ENCODE results near the gene COG5.
A peak's percentile ranks its signal among the peaks of the same experiment; 100 is the strongest.
"Not testable (repeated sequence)": the region's sequence is repeated elsewhere in the genome, so short reads cannot be mapped to it uniquely, and the experiment has no call there.

Gene COG5

DNA sequence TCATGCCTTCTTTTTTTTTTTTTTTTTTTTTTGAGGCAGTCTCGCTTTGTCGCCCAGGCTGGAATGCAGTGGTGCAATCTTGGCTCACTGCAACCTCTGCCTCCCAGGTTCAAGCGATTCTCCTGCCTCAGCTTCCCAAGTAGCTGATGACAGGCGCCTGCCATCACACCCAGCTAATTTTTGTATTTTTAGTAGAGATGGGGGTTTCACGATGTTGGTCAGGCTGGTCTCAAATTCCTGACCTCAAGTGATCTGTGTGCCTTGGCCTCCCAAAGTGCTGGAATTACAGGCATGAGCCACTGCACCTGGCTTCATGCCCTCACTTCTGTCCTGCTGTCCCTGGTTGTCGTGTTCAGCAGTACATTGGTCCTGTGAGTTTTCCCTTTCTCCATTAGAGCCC, 342.9 kb downstream of the COG5 start:
- not testable (repeated sequence) for DNase-seq (ENCODE audit: low read depth)

DNA sequence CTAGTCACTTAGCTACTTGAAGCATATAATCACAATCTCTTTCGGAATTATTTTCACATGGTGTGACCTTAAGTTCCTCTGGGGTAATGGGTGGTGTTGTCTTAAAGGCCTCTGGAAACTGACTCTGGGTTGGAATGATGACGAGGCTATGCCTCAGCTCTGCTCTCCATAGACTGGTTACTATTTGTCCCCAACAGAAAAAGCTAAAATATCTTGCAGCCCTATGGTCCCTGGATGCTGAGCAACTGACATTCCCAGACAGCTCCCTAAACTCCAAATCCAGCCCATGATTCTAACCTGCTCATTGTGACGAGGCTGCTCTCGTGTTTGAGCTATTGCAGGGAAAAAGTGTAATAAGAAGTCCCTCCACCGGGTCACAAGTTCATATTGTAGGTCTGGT, 343.4 kb downstream of the COG5 start:
- DNase-seq (ENCODE audit: low read depth), result no peak

DNA sequence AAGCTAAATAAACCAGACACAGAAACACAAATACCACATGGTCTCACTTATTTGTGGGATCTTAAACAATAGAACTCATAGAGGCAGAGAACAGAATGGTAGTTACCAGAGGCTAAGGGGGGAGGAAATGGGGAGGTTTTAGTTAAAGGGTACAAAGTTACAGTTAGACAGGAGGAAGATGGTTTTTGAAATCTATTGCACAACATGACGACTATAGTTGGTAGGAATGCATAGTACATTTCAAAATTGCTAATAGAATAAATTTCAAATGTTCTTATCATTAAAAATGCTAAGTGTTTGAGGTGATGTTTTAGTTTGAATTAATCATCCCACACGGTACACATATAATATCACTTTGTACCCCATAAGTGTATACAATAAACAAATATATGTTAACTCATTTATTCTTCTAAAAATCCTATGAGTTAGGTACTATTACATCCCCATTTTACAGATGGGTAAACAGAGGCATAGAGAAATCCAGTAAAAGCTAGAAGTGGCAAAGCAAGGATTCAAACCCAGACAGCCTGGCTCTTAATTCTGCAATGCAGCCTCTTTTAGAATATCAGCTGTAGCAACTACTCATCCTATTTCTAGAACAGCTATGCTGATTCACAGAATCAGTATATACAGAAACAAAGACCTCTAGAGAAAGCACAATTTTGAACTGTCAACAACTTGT, 344.0 kb downstream of the COG5 start:
- DNase-seq (ENCODE audit: low read depth), result no peak

DNA sequence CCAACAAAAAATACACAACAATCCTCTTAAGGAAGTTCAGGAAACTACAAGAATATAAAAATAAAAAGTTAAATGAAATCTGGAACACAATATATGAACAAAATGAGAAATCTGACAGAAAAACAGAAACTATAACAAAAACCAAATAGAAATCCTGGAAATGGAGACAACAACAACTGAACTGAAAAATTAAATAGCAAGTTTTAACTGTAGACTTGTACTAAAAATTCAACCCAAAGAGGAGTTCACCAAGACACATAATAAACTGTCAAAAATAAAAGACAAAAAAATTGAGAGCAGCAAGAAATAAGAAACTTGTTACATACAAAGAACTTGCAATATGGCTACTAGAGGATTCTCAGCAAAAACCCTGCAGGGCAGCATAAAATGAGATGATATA, 349.8 kb downstream of the COG5 start:
- DNase-seq (ENCODE audit: low read depth), result no peak

DNA sequence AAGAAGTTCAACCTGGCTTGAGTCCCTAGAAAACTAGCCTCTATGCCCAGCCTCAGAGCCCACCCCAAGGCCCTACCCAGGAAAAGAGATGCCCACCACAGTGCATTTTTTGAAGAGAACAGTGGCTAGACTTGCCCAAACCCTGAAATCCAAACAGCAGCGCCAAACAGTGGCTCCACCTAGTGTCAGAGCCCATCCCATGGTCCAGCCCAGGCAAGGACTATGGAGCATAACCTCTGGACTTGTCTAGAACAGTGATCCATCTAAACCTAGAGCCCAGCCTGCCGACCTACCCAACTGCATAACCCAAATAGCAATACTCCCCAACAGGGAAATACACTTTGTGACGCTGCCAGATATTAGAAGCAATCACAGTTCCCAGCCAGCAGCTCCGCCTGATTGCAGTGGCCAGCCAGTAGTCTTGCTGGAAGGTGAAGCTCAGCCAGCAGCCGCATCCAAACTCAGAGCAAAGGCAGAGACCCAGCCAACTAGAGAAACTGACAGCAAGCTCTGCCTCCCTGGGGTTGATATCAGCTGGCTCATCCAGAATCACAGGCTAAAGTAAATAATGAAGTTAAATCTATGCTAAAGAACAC, 350.4 kb downstream of the COG5 start:
- DNase-seq (ENCODE audit: low read depth), result no peak

DNA sequence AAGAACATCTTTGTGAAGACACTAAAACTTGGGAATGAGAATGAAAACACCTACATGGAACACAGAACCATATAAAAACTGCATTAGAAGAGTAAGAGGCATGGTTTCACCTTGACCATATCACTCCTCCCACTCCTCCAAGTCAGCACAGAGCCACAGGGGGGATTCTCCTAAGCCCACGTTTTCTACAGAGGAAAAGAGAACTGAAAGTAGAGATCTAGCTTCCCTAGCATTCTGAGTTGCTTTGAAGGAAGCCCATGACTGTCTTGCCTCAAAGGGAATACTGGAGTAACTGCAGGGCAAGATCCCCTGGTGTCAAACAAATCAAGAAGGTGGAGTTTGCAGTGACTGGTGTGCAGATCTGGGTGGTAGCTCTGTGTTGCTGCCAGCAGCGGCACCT, 351.0 kb downstream of the COG5 start:
- DNase-seq (ENCODE audit: low read depth), result no peak

DNA sequence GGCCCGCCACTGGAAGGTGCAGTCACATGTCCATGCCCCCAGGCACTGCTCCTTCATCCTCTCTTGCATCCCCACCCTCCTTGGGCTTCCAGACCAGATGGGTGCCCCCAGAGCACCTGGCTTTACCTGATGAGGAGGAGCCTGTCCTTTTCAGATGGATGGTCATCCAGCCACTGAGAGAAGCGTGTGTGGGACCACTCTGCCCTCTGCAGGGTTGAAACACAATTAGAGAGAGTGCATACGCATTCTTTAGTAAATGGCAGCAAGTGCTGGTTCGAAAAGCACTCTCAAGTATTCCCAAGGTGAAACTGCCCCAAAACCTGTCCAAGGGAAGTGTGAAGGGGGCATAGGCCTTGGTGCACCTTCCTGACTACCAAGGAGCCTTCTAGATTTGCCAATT, 353.3 kb downstream of the COG5 start:
- no peak for DNase-seq (ENCODE audit: low read depth)

DNA sequence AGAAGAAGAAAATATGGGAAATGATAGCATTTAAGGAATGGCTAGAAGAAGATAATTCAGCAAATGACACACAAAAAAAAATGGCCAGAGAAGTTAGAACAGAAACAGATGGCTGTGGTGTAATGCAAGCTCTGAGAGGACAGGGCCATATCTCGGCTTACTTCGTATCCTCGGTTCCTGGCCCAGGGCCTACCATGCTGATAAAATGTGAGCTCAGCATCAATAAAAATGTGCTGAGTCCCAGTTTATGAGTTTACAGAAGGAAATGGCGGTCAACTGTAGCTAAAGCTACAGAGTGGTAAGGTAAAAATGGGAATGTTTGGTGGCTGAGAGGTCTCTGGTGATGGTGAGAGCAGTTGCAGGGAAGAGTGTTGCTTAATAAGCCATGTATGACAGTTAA, 354.2 kb downstream of the COG5 start:
- DNase-seq (ENCODE audit: low read depth), result no peak

DNA sequence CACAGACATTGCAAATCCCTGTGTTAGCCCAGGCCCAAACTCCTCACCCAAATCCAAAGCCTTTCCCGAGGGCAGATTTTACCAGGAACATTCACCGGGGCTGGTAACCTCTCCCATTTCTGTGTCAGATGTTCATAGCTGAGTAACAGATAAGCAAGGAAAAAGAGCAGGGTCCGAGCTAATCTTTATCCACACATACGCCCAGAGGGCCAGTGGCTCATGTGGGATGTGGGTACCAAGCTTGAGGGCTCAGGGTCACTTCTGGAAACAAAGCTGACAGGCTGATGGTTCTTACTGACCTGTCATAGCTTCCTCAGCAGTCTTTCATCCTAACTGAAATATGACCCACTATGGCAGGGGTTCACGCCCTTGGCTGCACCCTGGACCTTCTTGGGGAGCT, 355.2 kb downstream of the COG5 start:
- DNase-seq (ENCODE audit: low read depth), result no peak

DNA sequence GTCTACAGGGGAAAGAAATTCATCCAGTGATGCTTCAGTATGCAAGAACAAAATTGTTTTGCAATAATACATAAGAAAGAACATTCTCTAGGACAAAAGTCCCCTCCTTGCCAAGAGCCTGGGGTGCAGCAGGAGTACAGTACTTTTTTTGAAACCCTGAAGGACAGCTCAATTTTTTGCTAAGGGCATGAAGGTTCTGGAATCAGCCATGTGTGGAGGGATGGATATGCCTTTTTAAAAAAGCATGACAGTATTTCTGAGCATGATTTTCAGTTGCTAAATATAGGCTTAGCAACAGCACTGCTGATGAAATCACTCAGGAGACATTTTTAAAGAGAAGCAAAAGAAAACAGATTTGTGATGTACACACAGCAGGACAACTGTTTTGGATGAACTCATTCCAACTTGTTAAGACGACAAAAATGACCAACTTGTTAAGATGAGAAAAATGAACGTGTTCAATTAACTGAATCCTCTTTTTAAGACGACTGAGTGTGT, 355.6 kb downstream of the COG5 start:
- no peak for DNase-seq (ENCODE audit: low read depth)

DNA sequence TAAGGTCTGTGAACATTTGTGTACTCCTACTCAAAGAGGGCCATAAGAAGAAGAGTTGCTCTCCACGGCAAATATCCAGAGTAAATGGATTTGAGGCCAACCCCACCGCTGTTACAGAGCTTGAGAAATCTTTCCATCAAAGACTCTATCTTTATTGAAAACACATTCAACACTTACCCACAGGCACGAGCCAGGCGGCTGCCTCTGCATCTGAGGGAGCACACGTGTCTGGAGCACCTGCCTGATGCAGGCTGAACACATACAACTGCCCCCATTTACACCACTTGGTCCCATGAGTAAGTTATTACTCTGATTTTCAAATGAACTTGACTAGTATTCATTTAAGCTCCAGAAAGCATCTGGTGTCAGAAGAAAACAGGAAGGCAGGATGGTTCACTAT, 356.3 kb downstream of the COG5 start:
- no peak for DNase-seq (ENCODE audit: low read depth)

DNA sequence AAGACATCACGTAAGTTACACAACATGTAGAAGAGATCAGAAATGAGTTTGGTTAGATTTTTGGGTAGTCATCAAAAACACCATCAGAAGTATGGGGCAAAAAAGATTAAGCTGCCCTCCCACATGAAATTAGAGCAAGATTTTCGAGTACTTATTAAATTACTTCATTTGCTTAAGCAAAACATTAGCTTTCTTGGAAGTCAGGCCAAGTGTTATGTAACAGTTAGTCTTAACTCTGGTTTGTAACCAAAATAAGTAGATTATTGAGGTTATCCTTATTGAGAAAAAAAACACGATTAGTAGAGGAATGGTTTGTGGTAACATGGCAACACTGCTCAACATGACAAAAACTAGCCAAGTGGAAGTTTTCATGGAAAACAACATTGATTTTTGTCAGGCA, 357.0 kb downstream of the COG5 start:
- no peak for DNase-seq (ENCODE audit: low read depth)

DNA sequence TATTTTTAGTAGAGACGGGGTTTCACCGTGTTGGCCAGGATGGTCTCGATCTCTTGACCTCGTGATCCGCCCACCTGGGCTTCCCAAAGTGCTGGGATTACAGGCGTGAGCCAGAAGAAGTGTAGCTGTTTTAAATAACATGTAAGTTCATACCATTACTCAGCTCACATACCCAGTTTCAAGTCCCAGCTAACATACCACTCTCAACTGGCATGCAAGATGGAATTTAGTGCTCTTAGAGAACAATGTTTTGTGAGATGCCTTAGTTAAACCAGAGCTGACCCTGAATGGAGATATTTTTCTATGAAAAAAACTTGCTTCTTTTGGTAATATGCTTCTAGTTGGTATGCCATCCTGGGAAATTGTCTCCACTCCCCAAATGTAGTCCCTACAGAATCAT, 357.6 kb downstream of the COG5 start:
- DNase-seq (ENCODE audit: low read depth), result no peak

DNA sequence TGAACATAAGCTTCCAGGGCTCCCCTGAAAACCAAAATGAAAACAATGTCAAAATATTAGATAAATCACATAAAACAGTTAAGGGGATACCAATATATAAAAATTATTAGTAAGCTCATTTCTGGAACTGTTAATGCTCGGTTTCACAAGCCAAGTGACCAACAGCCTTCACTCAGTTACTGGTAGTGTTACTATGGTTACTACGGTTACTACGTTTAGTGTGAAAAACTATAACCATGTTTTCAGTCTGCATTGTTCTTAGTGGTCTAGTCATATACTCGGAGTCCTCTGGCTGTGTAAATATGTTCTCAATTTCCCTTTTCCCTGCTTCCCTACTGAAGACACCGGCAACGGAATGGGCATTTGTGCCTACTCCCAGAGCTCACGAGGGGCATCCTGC, 360.1 kb downstream of the COG5 start:
- DNase-seq (ENCODE audit: low read depth), result no peak

DNA sequence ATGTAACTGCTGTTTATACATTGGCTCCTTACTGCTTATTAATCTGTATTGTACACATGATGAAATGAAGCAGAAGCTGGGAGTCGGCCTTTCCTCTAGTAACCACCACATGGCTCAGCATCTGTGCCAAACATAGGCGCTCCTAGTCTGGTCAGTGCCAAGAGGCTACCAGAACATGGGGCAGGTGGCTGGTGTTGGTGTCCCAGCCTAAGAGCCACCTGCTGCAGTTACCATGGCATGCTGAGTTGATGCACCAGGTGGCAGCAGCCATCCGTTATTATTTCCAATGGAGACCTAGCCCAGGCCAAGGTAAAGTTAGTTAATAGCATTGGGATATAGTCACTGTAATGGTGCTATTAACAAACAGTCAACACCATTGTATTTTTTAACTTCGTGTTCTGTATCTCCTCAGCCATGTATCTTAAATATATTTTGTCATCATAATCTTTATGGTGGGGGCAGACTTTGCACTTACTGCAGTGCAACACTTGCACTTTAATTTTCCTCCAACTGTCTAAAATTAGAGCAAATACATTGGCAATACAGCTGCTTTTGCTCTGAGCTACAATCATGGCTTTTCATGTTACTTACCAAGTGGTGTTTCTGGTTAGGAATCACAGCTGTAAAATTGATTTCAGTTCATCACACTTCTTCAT, 361.8 kb downstream of the COG5 start:
- no peak for DNase-seq (ENCODE audit: low read depth)

DNA sequence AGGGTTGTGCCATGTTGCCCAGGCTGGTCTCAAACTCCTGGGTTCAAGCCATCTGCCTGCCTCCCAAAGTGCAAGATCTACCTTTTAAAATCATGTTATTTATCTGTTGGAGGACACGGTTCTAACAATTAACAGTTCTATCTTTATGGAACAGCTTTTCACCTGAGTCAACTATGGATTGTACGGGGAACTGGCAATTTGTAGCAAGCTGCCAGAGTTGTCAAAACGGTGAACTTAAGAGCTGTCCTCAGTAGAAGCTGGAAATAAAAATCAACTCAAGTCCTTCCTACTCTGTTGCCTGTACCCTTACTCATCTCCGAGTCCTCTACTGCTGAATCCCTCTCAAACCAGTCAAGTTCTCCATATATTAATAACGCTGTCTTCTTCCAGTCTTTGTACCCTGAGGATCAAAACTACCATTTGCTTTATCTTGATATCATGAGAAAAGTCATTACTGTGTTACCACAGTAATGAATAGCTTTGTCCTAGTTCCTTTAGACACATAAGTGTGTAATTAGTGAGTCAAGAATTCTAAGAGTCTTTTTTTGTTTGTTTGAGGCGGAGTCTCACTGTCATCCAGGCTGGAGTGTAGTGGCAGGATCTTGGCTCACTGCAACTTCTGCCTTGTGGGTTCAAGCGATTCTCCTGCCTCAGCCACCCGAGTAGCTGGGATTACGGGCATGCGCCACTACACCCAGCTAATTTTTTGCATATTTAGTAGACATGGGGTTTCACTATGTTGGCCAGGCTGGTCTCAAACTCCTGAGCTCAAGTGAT, 366.7 kb downstream of the COG5 start:
- no peak for DNase-seq (ENCODE audit: low read depth)

DNA sequence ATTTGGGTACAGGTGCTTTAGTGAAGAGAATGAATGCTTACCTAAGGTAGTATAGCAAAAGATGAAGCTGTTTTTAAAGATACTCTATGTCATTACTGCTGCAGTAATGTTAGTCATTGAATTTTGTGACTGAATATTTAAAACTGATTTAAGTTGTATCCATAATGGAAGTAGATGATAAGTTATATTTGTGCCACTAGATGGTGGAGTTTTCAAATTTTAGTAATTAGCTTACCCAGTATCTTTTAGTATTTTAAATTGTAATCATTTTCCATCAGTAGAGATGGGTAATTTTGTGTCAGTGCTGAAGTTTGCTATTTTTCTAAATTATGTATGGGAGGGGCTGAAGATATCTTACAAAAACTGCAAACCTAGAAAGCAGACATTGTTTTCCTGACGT, 369.7 kb downstream of the COG5 start:
- no peak for DNase-seq (ENCODE audit: low read depth)

DNA sequence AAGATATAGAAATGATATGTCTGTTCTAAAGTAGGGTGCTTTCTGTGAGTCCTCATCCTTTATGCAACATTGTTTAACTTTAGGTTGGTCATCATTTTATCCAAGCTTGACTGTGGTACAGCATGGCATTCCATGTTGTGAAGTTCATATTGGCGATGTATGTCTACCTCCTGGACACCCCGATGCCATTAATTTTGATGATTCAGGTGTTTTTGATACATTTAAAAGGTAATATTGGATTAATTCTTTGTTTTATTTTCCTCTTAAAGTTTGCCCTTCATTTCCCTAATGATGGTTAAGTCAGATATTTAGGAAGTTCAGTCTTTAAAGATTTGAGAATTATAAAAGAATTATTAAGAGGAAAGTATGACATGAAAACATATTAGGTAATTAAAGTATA, 373.6 kb downstream of the COG5 start:
- DNase-seq (ENCODE audit: low read depth), result no peak

DNA sequence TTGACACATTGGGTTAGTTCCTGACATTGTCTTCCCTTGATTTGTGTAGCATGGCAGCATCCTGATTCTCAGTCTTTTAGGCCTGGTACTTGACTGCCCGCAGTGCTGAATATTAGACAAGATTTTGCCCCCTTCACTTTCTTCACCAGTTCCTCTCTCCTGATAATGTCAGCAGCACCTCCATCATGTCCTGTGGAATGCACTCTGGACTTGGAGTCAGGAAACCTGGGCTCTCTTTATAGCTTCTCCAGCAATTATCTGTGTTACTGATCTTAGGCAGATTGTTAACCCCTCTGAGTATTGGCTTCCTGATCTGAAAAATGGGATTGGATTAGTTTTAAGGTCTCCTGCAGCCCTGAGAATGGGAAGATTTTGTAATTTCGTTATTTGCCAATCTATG, 375.9 kb downstream of the COG5 start:
- no peak for DNase-seq (ENCODE audit: low read depth)

DNA sequence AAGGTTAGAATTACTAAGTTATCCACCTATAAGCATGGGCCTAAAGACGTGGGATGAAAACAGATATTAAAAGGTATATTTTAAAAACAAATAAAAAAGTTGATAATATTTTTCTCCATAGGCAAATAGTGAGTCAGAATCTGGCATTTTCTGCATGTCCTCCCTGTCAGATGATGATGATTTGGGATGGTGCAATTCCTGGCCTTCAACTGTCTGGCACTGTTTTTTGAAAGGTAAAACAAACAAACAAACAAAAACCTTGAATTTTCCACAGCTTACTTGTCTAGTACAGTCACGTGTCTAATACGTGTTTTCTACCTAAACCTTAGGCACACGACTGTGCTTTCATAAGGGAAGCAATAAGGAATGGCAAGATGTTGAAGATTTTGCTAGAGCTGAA, 377.5 kb downstream of the COG5 start:
- no peak for DNase-seq (ENCODE audit: low read depth)

DNA sequence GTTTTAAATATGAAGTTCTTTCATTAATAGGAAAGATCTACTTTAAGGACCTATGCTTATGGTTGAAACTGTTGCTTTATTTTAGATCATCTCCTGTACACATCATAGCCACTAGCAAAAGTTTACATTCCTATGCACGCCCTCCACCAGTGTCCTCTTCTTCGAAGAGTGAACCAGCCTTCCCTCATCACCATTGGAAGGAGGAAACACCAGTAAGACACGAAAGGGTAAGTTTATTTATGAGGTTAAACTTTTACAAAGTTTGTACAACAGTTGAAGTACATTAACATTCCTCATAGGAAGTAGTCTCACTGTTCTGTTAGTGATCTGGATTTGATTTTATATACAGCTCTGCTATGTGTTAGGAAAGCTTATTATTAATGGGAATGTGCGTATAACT, 378.0 kb downstream of the COG5 start:
- DNase-seq (ENCODE audit: low read depth), result no peak

DNA sequence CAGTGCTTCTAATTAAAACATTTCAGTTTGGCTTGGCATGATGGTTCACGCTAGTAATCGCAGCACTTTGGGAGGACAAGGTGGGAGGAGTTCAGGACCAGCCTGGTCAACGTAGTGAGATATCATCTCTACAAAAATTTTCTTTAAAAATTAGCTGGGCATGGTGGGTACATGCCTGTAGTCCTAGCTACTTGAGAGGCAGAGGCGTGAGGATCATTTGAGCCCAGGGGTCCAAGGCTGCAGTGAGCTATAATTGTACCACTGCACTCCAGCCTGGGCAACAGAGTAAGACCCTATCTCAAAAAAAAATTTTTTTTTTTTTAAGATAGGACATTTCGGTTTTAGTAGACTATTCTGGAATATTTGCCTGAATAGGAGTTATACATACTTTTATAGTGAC, 382.5 kb downstream of the COG5 start:
- DNase-seq (ENCODE audit: low read depth), result no peak

DNA sequence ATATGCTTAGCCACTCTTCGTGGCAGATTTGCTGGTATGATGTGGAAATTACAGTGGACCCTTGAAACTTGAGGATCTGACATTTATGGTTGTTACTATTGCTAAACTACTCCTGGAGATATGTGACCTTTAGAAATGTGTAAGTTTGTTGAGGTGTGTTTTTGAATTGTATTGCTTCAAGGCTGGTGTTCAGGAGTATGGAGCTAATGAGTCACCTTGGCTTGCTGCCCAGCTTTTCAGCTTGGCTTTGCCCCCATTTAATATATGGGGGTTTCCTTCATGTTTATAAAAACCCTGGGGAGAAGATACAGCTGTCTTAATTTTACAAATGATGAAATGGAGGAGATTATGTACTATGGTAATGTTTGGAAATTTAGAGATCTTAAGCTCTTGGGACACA, 383.3 kb downstream of the COG5 start:
- DNase-seq (ENCODE audit: low read depth), result peak; percentile 24
